A673 (cell line): ENCODE data around the gene CAPZB. TPM values are rescaled to one million over a fixed set of nuclear protein-coding genes. Genes with fewer than 3 reads are reported as not detected.
A peak's percentile ranks its signal among the peaks of the same experiment; 100 is the strongest.

Experiments used
- BruUV-seq: library from RNA; stranded (reverse); fragments of 400-500 nt; replicated peaks from 2 replicates; lab custom pipeline; 2021; lab: Mats Ljungman, UMichigan
- CTCF ChIA-PET: fragments of 300-600 bp; sonication (Branson Sonifier 250); formaldehyde crosslinking; loops from one replicate; lab custom pipeline; 2022; ENCODE audit warnings: antibody characterized with exemption; lab: Charles Lee
- POLR2A ChIA-PET: fragments of 300-600 bp; sonication (Branson Sonifier 250); formaldehyde crosslinking; loops from one replicate; lab custom pipeline; 2022; ENCODE audit warnings: antibody characterized with exemption; ENCODE audit not compliant: low non-redundant PET; lab: Charles Lee
- DNase-seq: peaks from one replicate; pipeline ENCODE4 v3.0.0-alpha.2; 2015; ENCODE audit warnings: low spot score
- H3K27ac ChIP-seq: fragments of 200-600 bp; sonication (generic); 2 replicates; pipeline ENCODE4 v1.5.1; 2016; ENCODE audit warnings: mixed run types, low read depth, mild to moderate bottlenecking, mixed read lengths, antibody characterized with exemption, low read length; ENCODE audit not compliant: poor library complexity, severe bottlenecking
- H3K27me3 ChIP-seq: fragments of 200-600 bp; sonication (generic); replicated peaks from 2 replicates; pipeline ENCODE4 v1.6.1; 2017; ENCODE audit warnings: mixed run types, low read depth, mild to moderate bottlenecking, mixed read lengths, antibody characterized with exemption, low read length; ENCODE audit not compliant: insufficient read depth, poor library complexity
- H3K36me3 ChIP-seq: fragments of 200-600 bp; sonication (generic); 2 replicates; pipeline ENCODE4 v1.6.1; 2016; ENCODE audit warnings: mixed run types, mild to moderate bottlenecking, mixed read lengths, antibody characterized with exemption, low read length; ENCODE audit not compliant: insufficient read depth, poor library complexity, severe bottlenecking
- H3K4me1 ChIP-seq: fragments of 200-600 bp; sonication (generic); 2 replicates; pipeline ENCODE4 v1.6.1; 2017; ENCODE audit warnings: mixed run types, mild to moderate bottlenecking, mixed read lengths, antibody characterized with exemption, low read length; ENCODE audit not compliant: insufficient read depth, poor library complexity, severe bottlenecking
- H3K4me3 ChIP-seq: fragments of 200-600 bp; sonication (generic); 2 replicates; pipeline ENCODE4 v1.5.1; 2016; ENCODE audit warnings: low read depth, mixed run types, mild to moderate bottlenecking, mixed read lengths, low read length; ENCODE audit not compliant: poor library complexity, severe bottlenecking
- H3K9me3 ChIP-seq: fragments of 200-600 bp; sonication (generic); 2 replicates; pipeline ENCODE4 v1.6.1; 2016; ENCODE audit warnings: mixed run types, low read depth, mild to moderate bottlenecking, mixed read lengths, antibody characterized with exemption, low read length; ENCODE audit not compliant: poor library complexity, severe bottlenecking
- CTCF ChIP-seq: fragments of 300-800, 200-600 bp; sonication (generic); conservative IDR thresholded peaks from 2 replicates; pipeline ENCODE4 v1.5.1; 2017; ENCODE audit warnings: low read depth, mild to moderate bottlenecking, antibody characterized with exemption, low read length, moderate library complexity, mixed read lengths
- EZH2 ChIP-seq: fragments of 200-600 bp; sonication (generic); IDR thresholded peaks from 2 replicates; pipeline ENCODE4 v1.6.1; 2017; ENCODE audit warnings: borderline replicate concordance, low read depth, mild to moderate bottlenecking, mixed read lengths, antibody characterized with exemption, low read length; ENCODE audit not compliant: poor library complexity, severe bottlenecking
- intact Hi-C: fragments of 100-400 bp; cut with micrococcal nuclease; formaldehyde crosslinking; loops from one replicate; pipeline ENCODE4 v1.10.0; 2022; ENCODE audit not compliant: unreplicated experiment
- total RNA-seq: library from RNA; stranded (reverse); gene quantifications from 2 replicates; pipeline ENCODE4 v1.2.3, GENCODE V29; 2021

Gene CAPZB
- total RNA-seq, 1 experiment from 2014 or later: 214 TPM

GRCh38 chr1:19432943-19433718 lies 52.2 kb downstream of the CAPZB start:
- Histone ChIP-seq H3K4me1 (peaks cover 84% of the 10 kb centered on the region), H3K4me3 (no peak overlapping the region), H3K27ac (peak overlapping the region; percentile 26), H3K27me3 (no peaks in the 10 kb centered on the region), H3K9me3 (no peaks in the 10 kb centered on the region), H3K36me3 (no peaks in the 10 kb centered on the region)
- BruUV-seq: no TSS peak
- TF ChIP-seq EZH2 (no peak), CTCF (no peak)
- ChIA-PET POLR2A (interaction anchor here (0.6 kb wide), 1 partner anchor 14 kb away, joined by 7 read pairs; no protein-coding TSS in a partner anchor), CTCF (no interaction called here)
- intact Hi-C loops: no loop called here
- DNase-seq: peak; percentile 71

GRCh38 chr1:19430121-19431068 lies 54.9 kb downstream of the CAPZB start:
- Histone ChIP-seq H3K27ac (no peak overlapping the region), H3K4me3 (no peak overlapping the region), H3K4me1 (peaks cover 59% of the 10 kb centered on the region), H3K27me3 (no peaks in the 10 kb centered on the region), H3K9me3 (no peaks in the 10 kb centered on the region), H3K36me3 (no peaks in the 10 kb centered on the region)
- peak; percentile 28 for DNase-seq
- intact Hi-C loops: no loop called here
- ChIA-PET CTCF (no interaction called here), POLR2A (no interaction called here)
- no peak for TF ChIP-seq EZH2
- no peak for TF ChIP-seq CTCF
- BruUV-seq: no TSS peak

- peaks cover 52% of the 10 kb centered on the region for H3K4me1 ChIP-seq
- H3K4me3 ChIP-seq: no peak overlapping the region
- H3K27me3 ChIP-seq: no peaks in the 10 kb centered on the region
- no peak overlapping the region for H3K27ac ChIP-seq
- BruUV-seq: no TSS peak
- DNase-seq: no peak
- H3K36me3 ChIP-seq: no peaks in the 10 kb centered on the region
- ChIA-PET POLR2A (no interaction called here), CTCF (no interaction called here)
- no peaks in the 10 kb centered on the region for H3K9me3 ChIP-seq
- no peak for TF ChIP-seq EZH2
- no peak for TF ChIP-seq CTCF
- intact Hi-C loops: no loop called here
Measured at GRCh38 chr1:19429611-19430010, 55.7 kb downstream of the CAPZB start.
